NCI-H510A treated with DMSO at 0.1 percent for 48 hours (cell line): ENCODE data around the gene CELSR3.

Experiments
- DNase-seq: peaks from one replicate; lab custom pipeline; 2025; lab: John Stamatoyannopoulos, UW

The CELSR3 gene

GRCh38 chr3:48631516-48632448 is 30.9 kb downstream of the CELSR3 start:
- DNase-seq: no peak

GRCh38 chr3:48630833-48631232 is 31.9 kb downstream of the CELSR3 start:
- no peak for DNase-seq

GRCh38 chr3:48630407-48630806 is 32.3 kb downstream of the CELSR3 start:
- no peak for DNase-seq

- DNase-seq: no peak
Observed at GRCh38 chr3:48629894-48630293, 32.8 kb downstream of the CELSR3 start.

- no peak for DNase-seq
Observed at GRCh38 chr3:48628277-48629017, 34.2 kb downstream of the CELSR3 start.

GRCh38 chr3:48625600-48625999 is 37.1 kb downstream of the CELSR3 start:
- no peak for DNase-seq

- no peak for DNase-seq
Observed at GRCh38 chr3:48624767-48625166, 37.9 kb downstream of the CELSR3 start.

- DNase-seq: peak; percentile 79
Observed at GRCh38 chr3:48623851-48624547, 38.7 kb downstream of the CELSR3 start.

GRCh38 chr3:48621461-48621869 is 41.2 kb downstream of the CELSR3 start, which contains the start of gene TMEM89:
Gene TMEM89, minus strand, starts transcription at chr3:48621769. Its CDS starts 13 bp downstream, at chr3:48621756.
- no peak for DNase-seq

DNA sequence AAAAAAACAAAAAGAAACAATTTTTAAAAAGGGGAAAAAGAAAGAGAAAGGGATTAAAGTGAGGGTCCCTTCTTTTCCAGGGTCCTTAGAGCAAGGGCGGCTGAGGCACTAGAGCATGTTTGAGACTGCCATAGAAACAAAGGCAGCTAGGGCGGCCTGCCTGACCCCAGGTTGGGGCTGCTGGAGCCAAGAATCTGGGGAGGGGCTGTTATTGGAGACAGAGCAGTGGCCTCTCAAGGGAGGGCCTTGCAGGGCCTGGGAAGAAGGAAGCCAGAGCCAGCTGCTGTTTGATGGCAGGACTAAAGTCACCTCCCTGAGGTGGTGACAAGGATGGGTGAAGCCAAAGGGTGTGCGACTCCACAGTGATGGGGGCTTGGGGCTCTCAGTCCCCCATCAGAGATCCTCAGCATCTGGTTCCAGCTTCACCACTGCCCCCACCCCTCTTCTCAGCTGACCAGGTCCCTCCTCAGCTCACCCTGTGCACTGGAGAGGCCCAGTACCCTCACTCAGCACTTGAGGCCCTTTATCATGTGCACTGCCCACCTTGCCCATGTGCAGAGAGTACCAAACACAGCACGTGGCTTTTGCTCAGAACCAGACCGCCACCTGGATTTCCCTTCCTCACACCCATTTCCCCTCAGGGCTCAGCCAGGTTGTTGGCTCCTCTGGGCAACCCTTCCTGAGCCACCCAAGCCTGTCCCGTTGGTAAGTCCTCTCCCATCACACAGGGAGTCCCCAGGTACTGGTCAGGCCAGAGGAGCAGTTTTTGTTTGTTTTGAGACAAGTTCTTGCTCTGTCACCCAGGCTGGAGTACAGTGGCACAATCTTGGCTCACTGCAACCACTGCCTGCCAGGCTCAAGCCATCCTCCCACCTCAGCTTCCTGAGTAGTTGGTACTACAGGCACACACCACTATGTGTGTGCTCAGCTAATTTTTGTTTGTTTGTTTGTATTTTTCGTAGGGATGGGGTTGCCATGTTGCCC is 42.9 kb downstream of the CELSR3 start:
- DNase-seq: no peak

DNA sequence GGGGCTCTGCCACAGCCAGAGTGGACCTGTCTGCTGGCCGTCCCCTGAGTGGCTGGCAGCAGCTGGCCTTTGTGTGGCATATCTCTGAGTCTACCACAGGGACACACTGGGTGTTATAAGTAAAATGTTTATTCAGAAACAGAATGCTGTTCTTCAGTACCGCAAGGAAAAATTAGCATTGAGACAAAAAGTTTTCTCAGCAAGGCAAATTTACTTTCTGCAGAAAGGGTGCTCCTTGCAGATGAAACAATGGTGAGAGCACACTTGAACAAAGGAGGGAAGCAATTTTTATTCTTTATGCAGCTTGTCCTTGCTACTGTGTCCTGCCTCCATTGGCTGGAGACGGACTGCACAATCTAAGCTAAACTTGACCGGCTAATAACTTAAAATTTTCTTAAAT is 45.1 kb downstream of the CELSR3 start:
- no peak for DNase-seq

GRCh38 chr3:48614044-48614443 is 48.6 kb downstream of the CELSR3 start:
- no peak for DNase-seq

DNA sequence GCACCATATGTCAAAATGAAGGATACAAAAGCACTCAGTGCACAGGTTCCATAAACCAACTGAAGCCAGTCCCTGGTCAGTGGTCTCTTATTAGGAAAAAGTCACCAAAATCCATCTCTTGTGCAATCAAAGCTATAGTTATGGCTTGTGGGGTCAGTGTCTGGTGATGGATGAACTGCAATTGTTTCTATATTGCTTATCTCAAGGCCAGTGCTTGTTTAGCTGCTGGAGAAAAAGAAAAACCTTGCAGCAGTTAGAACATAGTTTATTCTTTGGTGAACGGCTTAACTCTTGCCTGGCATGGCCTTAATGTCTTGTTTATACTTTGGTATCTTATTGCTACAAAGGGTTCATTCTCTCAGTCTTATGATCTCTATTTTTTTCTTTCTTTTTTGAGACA is 50.4 kb downstream of the CELSR3 start:
- no peak for DNase-seq

- peak; percentile 67 for DNase-seq
Observed at GRCh38 chr3:48609088-48610005, 53.3 kb downstream of the CELSR3 start, which contains the start of gene UQCRC1. Gene UQCRC1, minus strand, starts transcription at chr3:48609646. Its CDS starts 26 bp downstream, at chr3:48609620.

DNA sequence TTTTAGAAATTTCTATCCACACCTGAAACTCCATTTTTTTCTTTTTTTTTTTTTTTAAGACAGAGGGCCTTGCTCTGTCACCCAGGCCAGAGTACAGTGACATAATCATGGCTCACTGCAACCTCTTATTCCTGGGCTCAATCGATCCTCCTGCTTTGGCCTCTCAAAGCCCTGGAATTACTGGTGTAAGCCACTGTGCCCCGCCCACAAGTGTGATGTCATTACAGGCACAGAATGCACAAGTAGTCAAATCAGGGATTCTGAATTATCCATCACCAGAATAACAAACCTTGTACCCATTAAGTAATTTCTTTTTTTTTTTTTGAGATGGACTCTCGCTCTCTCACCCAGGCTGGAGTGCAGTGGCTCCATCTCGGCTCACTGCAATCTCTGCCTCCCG is 55.2 kb downstream of the CELSR3 start:
- no peak for DNase-seq

- no peak for DNase-seq
Observed at GRCh38 chr3:48601622-48601994, 61.1 kb downstream of the CELSR3 start.

DNA sequence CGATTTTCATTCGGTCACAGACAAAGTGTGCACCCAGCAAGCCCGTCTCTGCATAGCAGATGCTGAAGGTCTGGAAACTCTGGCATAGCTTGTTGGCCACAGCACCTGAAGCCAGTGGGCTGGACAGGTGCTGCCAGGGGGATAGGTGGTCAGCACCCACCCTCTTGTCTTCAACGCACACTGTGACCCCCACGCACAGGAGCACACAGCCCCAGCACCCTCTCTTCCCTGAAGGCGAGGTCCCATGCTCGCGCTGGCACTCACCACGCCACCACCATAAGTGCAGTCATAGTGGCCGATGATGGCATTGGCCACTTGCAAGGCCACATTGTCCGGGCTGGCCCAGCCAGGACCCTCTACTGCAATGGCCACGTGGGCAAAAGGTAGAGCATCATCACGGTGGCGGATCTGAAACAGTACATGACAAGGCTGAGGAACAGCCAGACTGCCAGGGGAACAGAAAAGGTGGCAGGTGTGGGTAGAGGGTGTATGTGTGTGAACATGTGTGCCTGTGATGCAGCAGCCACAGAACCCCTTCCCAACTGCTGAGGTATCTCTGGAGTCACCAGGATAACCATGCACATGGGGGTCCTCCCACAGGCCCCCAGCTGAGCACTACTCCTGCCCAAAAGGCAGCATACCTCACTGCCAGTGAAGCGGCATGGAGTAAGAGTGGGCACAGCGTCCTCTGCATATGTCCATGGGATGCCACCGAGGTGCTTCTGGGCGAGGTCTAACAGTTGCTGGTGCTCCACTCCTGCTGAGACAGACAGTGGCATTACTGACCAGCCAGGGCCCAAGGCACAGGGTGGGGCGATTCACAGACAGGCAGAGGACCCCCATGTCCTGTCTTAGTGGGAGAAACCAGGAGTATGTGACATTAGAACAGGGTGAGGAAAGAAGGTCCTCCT is 61.7 kb downstream of the CELSR3 start:
- no peak for DNase-seq

- DNase-seq: no peak
Observed at GRCh38 chr3:48599509-48600285, 63.0 kb downstream of the CELSR3 start.
